HG03520 (cell line): Measurements from ENCODE around the gene IL1RAPL1.
"Not testable (repeated sequence)": the region's sequence is repeated elsewhere in the genome, so short reads cannot be mapped to it uniquely, and the experiment has no call there.

ENCODE experiments used
- ATAC-seq: cut with Tn5 transposase; IDR thresholded peaks from one replicate; pipeline ENCODE4 v1.9.1; 2021; ENCODE audit warnings: mild to moderate bottlenecking, moderate library complexity; ENCODE audit not compliant: unreplicated experiment

IL1RAPL1 gene

DNA sequence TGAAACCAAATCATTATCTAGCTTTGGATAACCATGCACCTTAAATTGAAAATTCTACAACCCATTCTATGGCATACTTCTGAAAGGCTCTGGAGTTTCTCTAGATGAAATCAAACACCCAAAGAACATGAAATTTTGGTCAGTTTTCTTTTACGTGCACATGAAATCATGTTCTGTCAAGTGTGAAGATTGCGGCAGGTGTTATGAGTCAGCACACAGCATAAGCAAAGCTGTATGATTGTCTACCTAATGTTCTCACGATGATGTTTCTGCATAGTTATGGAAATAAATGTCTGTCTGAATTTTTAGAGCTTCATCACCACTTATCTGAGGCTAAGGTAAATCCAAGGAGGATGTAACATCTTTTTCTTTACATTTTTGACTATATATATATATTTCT is 495.3 kb downstream of the IL1RAPL1 start:
- ATAC-seq = no peak

DNA sequence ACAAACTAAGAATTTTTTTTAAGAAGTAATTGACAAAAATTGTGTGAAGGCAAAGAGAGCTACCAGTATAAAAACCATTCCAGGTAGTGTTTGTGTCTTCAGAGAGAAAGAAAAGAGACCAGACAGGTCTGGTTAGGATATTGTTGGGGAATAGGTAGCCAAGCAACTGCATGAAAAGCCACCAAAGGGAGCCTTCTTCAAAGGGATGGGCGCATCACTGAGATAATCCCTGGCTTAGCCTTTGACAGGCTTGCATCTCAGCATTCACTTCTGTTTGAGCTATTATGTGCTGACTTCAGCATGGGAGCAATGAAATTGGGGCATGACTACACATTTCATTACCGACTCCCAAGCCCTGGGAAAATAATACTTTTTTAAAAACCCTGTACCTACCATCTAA is 496.6 kb downstream of the IL1RAPL1 start:
- ATAC-seq = no peak

DNA sequence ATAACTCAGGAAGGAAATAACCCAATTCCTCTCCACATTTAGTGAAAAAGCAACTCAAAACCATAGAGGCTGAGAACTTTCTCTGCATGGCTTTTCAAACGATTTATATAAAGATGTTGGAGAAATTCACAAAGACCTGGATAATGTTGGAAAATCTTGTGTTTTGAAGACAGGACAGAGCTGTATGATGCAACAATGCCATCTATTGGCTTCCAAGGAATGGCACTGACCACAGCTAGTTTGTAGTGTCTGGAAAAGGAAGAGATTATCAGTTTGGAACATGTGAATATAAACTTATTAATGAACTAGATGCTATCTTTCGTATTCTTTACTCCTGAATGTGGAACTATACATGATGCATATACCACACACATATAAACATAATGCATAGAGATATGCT is 503.6 kb downstream of the IL1RAPL1 start:
- ATAC-seq = no peak

DNA sequence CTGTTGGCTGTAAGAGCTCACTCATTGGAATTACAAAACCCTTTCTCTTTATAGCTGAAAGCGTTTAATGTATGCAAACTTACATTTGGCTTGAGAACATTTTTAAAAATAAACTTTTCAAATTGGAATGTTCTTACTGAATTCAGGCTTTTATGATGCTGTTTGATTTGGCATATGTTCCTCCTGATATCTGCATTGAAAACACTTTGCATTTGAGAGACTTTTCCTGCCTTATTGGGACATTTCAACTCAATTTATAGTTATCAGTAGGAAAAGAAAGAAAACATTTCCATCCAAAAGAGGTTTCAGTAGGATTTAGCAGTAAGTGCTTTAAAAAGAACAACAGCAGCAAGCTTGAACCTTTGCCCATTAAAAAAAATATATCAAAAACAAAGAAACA is 520.0 kb downstream of the IL1RAPL1 start:
- ATAC-seq = no peak

DNA sequence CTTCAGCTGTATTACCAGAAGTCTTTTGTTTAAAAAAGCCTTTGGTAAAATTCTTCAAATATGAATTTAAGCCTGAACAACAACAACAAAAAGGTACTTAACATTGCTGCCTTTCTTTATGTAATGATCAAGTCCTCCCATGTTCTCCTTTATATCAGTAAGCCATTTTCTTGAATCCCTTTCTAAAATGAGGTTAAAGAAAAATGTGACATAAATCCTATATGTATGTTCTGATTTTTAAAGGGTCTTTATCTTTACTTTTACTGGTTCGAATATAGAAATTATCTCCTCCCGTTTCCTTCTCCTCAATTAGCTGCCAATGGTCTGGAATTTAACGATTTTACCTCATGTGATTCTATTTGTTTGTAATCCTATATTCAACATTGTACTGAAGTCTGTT is 522.8 kb downstream of the IL1RAPL1 start:
- ATAC-seq = no peak

DNA sequence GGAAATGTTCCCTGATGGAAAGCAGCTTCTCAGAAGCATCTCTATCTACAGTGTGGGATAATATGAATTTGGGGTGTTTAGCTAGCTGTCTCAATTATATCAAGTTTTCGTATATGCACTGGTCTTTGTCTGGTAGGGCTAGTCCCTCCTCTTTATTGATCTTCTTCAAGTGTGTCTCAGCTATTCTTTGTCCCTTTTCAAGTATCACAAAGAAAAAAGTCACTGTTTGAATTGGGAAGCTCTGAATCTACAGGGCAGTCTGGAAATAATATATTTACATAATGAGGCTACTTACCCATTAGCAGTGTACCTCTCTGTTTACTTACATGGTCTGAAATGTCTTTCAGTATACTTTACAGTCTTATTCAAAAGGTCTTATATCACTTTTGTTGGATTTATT is 526.0 kb downstream of the IL1RAPL1 start:
- no peak for ATAC-seq

DNA sequence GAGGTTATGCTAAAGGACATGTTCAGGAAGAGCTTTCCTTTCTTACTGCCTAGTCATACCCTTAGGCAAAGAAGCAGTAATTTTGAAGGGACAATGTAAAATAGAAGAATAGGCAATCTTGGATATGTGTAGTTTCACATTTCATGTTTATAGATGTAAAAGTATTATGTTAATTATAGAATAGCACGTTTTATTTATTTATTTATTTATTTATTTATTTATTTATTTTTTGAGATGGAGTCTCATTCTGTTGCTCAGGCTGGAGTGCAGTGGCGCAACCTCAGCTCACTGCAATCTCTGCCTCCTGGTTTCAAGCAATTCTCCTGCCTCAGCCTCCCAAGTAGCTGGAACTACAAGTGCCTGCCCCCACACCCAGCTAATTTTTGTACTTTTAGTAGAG is 535.6 kb downstream of the IL1RAPL1 start:
- ATAC-seq = not testable (repeated sequence)

DNA sequence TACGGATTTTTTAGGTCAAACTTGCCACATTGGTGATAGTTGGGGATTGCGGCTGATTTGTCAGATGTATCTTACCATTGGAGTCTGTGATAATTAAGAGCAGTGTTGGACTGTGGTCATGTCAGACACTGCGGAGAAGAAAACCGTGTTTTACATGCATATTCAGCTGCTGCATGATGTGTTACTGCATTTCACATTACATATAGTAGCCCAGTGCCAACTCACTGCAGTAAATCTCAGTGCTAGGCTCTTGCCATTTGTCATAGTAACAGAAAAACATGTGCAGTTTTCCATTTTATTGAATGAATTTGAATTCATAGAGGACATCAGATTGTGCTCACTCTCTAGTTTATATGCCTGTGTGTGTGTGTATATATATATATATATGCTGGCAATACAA is 543.7 kb downstream of the IL1RAPL1 start:
- no peak for ATAC-seq

DNA sequence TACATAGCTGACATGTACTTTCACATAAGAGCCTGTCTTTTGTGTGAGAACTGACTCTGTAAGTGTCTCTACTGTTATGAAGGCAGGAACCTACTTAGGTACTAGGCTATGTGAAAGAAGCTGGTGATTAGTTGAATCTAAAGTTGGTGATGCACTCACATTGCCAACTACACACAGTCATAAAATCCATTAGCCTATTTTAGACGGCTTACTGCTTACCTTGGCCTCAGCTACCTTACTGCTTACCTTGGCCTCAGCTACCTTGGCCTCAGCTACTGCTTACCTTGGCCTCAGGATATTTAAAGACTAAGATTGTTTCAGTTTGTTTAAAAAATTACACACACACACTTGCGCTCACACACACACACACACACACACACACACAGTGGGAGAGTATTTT is 549.7 kb downstream of the IL1RAPL1 start:
- ATAC-seq = no peak

DNA sequence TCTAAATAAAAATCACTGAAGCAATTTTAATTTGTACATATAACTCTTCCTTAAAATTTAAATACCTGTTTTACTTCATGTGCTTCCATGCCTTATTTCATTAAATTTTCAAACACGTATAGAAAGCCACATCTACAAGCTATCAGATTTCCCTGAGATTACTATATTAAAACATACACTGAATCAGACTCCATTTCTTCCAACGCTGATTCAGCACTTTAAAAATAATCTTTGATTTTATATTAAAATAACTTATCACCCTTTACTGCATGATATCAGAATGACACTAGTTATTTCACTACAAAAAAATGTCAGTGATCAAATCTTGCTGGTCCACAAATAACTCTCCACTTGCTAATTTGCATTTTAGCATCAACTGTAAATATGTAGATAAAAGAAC is 550.8 kb downstream of the IL1RAPL1 start:
- ATAC-seq = no peak

DNA sequence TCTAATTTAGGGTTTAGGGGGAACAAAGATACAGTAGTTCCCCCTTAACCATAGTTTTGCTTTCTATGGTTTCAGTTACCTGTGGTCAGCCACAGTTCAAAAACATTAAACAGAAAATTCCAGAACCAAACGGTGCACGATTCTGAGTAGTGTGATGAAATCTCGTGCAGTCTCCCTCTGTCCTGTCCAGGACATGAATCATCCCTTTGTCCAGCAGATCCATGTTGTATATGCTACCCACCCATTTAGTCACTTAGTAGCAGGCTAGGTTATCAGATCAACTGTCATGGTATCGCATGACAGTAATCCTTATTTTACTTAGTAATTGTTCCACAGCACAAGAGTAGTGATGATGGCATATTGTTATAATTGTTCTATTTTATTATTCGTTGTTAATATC is 556.1 kb downstream of the IL1RAPL1 start:
- no peak for ATAC-seq

DNA sequence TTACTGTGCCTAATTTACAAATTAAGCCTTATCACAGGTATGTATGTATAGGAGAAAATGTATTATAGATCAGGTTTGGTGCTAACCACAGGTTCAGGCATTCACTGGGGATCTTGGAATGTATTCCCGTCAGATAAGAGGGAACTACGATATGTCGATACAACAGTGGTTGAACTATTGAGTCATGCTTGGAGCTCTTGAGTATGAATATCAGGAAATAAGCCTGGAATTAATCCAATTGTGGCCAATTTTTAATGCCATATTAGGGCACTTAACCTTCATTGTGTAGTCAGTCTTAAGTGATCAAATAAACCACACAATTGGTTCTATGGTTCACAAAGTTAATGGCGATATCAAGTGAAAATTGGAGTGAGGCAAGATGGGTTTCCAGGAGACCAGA is 556.5 kb downstream of the IL1RAPL1 start:
- no peak for ATAC-seq

DNA sequence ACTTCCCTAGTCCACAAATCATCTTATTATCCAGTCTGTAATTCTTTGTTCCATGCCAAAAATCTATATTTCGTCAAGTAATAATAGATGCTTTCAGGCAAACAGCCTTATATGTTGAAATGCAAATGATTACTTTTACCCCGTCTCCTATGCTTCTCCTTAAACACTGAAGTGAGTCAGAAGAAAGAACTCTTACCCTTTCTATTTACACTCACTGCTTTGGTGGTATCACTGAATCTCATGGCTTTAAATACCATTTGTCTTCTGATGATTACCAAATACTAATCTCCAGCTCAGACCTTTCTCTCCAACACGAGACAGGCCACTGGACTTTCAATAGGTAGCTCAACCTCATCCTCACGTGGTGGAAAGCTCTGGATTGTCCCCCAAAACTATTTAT is 558.1 kb downstream of the IL1RAPL1 start:
- ATAC-seq = no peak

DNA sequence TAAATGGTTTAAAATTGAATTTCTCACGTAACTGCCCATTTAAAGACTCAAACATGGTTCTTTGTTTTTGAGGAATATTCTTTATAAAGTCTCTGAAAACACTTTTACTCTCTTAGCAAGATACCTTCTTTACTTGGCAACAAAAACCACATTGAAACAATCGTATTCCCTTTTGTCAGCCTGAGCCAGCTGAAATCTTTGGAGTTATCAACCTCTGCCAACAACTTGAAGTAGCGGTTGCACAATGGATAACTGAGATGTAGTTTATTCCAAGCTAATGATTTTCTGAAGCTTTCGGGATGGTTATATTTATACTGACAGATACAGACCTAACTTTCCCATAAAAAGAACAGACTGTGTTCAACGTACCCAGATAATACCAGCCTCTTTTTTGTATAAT is 561.3 kb downstream of the IL1RAPL1 start:
- no peak for ATAC-seq

DNA sequence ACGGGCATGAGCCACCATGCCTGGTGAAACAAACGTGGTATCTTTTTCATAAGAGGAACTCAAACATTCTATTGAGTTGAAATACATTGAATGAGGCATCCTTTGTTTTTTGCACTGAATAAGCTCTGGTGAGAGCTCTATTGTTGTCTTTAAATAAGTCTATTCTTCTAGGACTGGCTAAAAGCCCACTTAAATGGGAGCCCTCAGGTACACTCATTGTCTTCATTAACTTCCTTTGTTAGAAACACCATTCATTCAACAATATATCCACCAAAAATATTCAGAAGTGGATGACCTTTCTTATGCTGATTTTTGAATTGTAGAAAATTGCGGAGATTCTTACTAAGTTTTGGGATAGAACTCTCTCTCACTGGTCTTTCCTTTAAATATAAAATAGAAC is 568.0 kb downstream of the IL1RAPL1 start:
- ATAC-seq = no peak

DNA sequence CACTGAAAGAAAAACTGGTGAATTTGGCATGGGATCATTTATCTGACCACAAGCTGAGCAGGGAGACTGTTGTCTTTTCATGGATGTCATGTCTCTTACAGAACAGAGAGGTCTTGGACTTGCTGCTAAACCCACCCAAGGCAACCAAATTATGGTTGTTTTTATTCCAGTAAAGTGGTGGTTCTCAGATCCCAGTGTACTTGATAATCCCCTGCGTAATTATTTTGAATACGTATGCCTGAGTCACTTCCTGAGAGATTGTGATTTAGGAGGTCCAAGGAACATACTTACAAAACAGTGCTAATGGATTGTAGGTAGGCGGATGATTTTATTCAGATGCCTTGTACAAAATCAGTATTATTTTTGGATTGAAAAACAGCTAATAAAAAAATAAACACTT is 585.6 kb downstream of the IL1RAPL1 start:
- ATAC-seq = no peak

DNA sequence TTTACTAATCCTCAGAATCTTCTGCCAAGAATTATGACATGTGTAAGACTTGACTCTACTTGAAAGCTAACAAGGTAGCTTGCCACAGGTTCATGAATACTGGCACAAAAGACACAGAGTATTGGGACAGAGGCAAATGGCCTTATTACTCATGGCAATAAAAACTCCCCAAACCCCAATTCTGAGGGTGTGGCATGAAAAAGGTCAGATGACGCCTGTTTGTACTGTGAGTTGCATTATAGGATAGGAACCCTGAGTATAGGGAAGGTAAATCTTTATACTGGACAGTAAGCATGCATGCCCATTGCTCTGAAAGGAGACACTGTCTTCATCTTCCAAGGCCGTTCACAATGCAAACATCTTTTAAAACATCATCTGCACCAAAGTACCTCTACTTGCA is 600.0 kb downstream of the IL1RAPL1 start:
- ATAC-seq = no peak

DNA sequence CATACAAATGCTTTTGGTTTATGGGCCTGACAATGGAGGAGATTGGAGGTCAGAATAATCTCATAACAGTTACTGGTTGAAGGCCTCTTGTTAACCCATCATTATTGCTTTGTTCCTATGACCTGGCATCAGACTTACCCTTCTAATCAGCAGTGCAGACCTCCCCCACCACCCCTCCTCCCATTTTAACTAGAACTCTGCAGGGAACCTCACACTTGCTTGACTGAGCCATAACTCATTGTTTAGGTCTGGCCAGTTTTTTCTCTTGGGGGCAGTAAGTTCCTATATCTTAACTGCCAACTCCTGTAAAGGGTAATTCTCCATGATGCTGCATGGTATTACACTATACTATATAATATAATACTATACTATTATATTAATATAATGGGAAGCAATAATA is 609.3 kb downstream of the IL1RAPL1 start:
- no peak for ATAC-seq

DNA sequence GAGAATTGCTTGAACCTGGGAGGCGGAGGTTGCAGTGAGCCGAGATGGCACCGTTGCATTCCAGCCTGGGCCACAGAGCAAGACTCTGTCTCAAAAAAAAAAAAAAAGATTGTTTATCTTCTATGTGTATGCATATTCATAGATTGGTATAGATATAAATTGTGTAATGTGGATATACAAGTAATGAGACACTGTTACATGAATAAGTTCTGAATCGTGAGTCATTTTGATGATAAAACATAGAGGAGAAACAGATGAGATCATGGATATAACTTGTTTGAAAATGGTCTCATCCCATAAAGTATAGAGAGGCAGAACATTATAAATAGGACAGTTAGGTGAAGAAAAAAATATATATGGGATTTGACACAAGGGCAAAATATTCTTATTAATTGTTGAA is 628.0 kb downstream of the IL1RAPL1 start:
- ATAC-seq = no peak

DNA sequence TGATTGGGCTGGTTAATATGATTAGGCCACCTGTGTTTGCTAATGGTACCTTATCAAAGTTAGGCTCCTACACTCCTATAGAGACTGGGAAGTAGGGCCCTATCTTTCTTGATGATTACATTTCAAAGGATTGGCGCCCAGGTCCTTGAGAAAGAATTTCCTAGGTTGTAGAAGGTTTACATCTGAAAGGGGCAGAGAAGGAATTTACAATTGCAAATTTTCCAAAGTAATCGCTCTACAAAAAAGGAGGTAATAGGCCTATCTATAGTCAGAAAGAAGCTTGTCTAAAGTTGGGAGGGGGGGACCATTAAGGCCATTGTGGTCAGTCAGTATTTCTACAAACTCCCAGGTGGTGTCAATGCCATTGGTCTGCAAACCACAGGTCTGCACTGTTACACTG is 638.4 kb downstream of the IL1RAPL1 start:
- ATAC-seq = no peak

DNA sequence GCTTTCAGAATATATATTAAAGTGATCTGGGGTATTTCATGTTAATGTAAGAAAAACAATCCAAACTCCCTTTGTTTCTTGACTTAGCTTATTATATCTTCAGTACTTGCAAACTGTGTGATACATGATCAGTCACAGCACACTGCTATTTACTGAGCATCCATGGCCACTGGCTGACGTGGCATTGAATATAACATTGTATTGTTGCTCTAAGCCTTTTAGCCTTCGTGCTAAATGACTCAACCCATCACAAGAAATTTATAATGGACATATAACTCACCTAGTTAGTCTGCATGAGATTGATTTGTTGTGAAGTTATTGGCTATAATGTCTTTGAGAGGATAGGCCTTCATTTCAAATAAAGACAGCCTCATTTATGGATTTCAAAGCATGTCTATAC is 642.6 kb downstream of the IL1RAPL1 start:
- no peak for ATAC-seq

DNA sequence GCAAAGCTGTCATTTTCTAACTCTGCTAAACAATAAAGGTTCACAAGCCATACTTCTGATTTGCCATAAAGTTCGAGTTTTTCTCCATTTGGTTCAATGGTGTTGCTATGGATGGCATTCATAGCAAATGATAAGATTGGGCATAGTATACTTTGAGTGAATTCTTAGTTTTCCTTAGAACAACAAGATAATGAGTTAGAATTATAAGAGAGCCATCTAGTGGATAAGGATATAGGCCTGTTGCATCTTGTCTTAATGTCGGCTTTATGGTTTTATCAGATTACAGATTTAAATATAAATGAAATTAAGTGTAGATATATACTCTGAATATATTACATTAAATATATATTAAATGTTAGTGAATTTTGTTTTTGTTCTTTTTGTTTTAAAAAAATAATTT is 644.6 kb downstream of the IL1RAPL1 start:
- no peak for ATAC-seq

DNA sequence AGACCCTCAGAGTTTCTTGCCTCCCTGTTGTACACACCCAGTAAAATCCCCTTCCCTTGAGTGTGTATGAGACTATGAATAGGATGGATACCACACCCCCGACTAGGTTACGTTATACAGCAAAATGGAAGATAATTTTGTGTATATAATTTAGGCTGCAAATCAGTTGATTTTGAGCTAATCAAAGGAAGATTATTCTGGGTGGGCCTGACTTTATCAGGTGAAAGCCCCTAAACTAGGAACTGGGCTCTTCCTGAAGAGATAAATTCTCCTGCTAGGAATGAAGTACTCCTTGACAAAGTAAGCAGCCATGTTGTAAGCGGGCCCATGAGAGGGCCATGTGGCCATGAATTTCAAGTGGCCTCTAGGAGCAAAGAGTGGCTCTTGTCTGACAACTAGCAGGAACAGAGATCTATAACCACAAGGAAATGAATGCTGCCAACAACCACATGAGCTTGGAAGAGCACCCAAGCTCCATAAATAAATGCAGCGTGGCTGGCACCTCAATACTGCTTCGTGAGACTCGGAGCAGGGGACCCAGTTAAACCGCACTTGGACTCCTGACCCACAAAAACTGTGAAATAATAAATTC is 646.4 kb downstream of the IL1RAPL1 start:
- no peak for ATAC-seq

DNA sequence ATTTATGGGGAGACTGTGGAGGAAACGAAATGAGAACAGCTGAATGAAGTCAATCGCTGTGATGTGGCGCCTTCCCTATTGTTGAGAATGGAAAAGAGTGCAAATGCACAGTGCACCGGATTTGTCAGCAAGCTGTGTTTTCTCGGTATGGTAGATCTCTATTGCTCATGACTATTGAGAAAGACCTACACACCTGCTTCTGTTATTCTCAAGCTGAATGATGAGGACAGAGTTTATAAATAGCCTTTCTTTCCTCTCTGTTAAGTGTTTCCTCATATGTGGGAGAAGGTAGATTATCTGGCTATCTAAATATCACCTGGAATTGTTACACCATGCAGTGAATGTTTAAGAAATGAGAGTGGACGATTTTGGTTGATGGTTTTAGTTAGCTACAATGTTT is 650.7 kb downstream of the IL1RAPL1 start:
- no peak for ATAC-seq
